ENCODE data around the gene CSN3.
"Not testable (repeated sequence)": the region's sequence is repeated elsewhere in the genome, so short reads cannot be mapped to it uniquely, and the experiment has no call there.

CSN3 gene, protein sequence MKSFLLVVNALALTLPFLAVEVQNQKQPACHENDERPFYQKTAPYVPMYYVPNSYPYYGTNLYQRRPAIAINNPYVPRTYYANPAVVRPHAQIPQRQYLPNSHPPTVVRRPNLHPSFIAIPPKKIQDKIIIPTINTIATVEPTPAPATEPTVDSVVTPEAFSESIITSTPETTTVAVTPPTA

DNA sequence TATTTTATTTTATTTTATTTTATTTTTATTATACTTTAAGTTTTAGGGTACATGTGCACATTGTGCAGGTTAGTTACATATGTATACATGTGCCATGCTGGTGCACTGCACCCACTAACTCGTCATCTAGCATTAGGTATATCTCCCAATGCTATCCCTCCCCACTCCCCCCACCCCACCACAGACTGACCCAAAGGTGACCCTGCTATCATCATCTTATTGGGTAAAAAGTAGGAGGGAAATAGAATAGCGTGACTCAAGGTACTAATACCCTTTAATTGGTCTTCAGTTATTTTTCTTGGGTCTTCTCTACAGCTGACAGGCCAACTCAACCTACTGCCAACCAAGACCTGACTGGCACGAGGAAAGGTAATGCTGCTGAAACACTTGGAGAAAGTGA lies at the start of gene CSN3:
Gene CSN3, plus strand, starts transcription at position 301 of the 400 bp plus-strand sequence. CDS start 2,223 bp downstream, outside the sequence.
- DNase-seq: not testable (repeated sequence)

DNA sequence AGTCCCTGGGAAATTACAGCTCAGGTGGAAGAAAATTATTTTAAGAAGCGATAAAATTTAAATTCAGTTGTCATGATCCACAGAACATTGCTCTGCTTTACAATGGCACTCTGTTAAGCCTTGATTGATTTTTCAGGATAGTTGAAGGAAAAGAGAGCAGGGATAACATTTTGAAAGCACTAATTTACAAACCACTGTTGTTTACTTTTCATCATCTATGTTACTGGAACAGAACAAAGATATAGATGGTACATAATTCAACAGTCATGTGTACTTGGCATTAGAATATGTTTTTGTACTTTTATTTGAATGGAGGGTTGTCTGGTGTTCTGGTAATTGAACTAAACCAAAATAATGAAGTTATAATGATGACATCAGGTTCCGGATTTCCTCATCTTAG lies 49.5 kb upstream of the CSN3 start:
- DNase-seq: no peak

DNA sequence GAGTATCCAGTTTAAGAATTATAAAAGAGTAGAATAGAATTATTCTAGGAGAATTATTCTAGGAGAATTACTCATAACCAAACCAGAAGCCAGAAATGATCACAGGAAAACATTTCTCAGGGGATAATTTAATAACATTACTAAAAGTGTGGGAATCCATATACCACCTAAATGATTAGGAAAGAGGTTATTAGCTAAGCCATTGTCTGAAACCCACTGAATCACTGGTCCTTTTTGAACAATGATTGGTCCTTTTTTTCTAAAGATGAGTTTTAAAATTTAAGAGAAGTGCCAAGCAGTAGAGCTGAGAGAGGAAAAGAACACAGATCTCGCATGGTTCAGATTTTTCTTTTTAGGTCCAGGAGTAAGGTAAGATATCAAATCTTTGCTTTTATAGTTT lies 47.0 kb upstream of the CSN3 start, which contains the start of gene ODAM:
Gene ODAM, plus strand, starts transcription at position 301 of the 400 bp plus-strand sequence. CDS start 819 bp downstream, outside the sequence.
- DNase-seq: no peak

DNA sequence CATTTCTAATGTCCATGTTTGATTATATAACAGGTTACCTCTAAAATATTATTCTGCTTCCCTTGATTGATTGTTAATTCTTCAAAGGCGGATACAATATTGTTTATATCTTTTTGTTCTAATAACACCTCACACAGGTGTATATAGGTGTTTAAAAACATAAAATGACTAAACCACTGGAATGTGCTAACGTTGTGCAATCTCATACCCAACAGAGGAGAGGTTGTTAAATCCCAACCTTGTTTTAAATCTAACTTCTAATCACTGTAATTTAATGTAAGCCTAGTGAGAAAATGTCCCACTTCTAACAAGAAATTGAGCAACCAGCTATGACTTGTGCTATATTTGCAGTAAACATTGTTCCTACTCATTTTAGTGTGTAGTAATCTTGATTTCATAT lies 45.5 kb upstream of the CSN3 start:
- no peak for DNase-seq

DNA sequence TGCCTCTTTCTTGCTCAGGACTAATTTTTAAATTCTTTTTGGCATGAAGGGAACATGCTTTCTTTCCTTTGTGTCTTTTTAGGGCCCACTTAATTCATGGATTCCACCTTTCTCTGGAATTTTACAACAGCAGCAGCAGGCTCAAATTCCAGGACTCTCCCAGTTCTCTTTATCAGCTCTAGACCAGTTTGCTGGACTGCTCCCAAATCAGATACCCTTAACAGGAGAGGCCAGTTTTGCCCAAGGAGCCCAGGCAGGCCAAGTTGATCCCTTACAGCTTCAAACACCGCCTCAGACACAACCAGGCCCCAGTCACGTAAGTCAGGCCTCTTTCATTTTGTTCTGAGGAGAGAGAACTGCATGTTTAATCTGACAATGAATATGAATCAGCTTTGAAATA lies 44.6 kb upstream of the CSN3 start:
- no peak for DNase-seq

DNA sequence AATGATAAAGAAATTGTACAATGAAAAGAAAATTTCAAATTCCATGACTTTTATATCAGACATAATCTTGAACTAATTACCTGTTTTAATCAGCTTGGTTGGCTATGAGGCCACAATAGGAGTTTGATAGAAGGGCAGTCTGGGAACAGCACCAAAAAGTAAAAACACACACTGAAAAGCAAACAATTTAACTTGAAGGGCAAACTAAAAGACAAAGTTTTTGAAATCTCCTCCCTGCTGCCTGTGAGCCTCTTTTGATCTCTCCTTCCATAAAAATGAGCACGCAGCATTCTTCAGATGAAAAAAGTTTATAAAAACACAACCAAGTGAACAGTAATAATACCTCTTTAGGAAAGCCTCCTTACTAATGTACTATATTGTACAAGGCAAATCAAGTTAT lies 38.8 kb upstream of the CSN3 start:
- DNase-seq: no peak

DNA sequence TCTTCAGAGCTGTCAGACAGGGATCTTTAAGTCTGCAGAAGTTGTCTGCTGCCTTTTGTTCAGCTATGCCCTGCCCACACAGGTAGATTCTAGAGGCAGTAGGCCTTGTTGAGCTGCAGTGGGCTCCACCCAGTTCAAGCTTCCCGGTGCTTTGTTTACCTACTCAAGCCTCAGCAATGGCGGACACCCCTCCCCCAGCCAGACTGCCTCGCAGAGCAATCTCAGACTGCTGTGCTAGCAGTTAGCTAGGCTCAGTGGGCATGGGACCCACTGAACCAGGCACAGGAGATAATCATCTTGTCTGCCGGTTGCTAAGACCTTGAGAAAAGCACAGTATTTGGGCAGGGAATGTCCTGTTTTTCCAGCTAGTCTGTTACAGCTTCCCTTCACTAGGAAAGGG lies 29.6 kb upstream of the CSN3 start:
- not testable (repeated sequence) for DNase-seq

DNA sequence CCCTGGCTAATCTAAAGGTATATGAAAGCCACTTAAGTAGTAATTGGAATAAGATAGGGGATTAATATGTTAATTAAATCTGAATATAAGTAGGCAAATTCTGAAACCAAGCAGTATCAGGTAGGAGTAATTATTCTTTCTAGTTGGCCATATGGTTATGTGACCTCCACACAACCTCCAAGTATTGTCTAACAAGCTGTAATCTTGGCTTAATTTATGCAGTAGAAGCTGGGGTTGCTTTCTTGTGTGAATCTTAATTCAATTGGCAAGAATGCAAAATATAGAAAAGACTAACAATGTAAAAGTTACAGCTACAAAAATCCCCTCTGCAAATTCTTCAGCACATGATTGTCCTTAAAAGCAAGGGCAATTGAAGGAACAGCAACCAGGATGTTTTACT lies 26.3 kb upstream of the CSN3 start:
- not testable (repeated sequence) for DNase-seq

DNA sequence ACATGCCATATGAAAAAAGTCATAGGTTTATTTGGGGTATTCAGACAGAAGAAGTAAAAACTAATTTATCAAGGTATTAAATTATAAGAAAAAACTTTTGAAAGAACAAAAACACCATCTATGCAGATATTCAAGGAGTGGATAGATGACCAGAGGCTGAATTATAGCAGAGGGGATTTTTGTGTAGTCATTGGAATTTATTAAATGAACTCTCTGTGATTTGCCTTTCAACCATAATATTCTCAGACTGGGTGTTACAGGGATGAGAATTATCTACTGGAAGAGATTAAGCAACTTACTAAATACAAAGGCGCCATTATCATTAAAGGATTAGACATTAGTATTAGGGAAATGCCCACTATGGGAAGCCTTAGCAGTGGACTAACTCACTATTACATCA lies 25.8 kb upstream of the CSN3 start:
- DNase-seq: not testable (repeated sequence)

DNA sequence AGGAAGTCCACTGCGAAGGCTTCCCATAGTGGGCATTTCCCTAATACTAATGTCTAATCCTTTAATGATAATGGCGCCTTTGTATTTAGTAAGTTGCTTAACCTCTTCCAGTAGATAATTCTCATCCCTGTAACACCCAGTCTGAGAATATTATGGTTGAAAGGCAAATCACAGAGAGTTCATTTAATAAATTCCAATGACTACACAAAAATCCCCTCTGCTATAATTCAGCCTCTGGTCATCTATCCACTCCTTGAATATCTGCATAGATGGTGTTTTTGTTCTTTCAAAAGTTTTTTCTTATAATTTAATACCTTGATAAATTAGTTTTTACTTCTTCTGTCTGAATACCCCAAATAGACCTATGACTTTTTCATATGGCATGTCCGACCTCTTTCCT lies 21.0 kb upstream of the CSN3 start:
- not testable (repeated sequence) for DNase-seq

DNA sequence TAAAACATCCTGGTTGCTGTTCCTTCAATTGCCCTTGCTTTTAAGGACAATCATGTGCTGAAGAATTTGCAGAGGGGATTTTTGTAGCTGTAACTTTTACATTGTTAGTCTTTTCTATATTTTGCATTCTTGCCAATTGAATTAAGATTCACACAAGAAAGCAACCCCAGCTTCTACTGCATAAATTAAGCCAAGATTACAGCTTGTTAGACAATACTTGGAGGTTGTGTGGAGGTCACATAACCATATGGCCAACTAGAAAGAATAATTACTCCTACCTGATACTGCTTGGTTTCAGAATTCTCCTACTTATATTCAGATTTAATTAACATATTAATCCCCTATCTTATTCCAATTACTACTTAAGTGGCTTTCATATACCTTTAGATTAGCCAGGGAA lies 20.6 kb upstream of the CSN3 start:
- not testable (repeated sequence) for DNase-seq

DNA sequence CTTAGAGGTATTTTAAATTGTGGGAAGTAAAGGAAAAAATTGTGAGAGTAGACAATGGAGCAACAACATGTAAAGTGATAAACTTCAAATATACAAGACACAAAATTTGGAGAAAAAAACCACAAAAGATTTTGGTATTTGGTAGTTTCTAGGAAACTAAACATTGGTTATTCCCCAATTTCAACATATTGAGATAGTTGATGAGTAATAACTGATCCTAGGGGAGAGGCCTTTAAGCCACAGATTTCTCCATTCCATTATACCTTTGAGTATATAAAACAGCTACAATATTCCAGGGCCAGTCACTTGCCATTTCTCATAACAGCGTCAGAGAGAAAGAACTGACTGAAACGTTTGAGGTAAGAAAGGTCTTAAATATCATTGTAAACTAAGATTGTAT lies 16.6 kb upstream of the CSN3 start, which contains the start of gene FDCSP:
Gene FDCSP, plus strand, starts transcription at position 301 of the 400 bp plus-strand sequence. CDS start 5,071 bp downstream, outside the sequence.
- DNase-seq: no peak

DNA sequence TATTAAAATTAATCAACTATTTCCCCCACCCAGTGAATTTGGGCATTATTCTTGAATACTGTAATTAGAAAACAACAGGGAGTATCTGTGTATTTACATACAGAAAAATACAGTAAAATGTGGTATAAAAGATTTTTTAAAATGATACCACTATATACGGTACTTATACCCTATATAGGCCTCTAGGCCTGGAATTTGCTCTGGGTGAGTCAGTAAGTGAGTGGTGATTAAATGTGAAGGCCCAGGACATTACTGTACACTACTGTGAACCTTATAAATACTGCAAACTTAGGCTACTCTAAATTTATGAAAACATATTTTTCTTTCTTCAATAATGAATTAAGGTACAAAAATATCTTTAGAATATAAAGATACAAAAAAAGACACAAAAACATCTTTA lies 6.3 kb upstream of the CSN3 start:
- no peak for DNase-seq

DNA sequence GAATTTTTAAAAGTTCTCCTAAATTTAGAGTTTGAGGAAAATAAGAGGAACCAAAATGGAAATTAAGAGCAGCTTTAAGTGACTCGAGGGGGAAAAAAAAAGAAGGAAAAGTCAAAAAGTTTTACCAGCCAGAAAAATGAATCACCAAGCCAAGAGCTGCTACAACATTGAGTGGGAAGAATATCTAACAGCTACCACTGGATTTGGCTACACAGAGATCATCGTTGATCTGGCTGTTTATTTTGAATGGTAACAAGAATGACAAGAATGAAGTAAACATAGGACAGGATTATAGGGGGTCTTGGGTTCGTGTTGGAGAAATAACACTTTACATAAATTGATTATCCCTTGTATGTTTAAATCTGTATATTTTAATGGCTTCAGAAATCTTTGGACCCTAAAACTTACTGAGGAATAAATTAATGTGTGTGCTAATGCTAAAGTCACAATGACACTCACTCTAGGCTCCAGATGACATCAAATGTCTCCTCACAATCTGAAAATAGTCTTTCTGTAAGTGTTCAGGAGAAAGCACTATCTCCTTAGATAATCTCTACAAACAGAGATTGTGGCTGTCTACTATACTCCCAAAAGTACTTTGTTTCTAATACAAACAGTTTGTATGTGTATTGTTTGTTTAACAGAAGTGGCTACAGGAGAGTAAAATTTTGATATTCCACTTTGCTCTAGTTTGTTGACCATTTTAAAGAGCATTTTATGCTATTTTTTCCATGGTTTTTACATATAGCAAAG lies 3.1 kb upstream of the CSN3 start:
- no peak for DNase-seq

DNA sequence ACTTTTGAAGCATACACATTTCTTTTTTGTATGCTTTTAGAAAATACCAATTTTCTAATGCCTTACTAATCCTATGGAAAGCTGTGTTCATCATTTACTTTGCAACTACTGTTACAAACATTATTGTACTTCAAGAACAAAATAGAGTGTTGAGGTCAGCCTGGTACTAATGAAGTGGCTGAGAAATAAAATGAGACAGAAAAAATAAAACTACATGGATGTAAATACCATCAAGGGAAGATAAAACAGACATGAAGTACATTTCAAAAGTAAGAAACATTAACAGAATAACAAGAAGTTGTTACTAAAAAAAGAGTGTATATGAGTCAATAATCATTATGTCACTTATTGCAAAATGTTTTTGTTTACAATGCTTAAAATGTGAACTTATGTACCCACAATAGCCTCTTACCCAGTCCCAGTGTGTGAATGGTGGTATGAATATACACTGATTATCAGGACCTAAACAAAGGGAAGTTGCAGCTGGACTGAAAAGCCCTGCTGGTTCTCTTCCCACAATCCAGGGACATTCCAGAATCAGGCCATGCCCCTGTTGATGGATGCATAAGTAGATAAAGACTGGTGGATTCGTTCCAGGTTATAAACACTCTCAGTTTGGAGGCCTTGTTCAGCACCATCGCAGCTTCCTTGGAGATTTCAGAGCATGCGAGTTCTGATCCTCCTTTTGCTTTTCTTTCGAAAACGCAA lies 2.4 kb upstream of the CSN3 start:
- no peak for DNase-seq

DNA sequence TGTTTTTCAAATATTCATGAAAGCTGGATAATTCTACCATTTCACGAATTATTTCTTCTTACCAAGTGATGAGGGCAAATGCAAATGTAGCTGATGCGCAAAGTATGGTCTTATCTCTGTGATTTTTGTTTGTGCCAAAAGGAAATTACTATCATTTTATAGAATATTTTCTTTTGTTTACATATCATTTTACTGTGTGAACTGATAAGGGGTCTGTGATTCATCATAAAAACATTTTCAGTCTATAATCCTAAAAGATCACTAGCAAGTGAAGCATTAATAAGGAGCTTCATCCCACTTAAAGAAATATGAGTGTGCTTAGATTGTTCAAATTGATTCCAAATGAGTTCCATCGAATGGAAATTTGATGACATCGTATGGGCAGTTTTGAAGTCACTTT lies 694 bp downstream of the CSN3 start:
- no peak for DNase-seq

DNA sequence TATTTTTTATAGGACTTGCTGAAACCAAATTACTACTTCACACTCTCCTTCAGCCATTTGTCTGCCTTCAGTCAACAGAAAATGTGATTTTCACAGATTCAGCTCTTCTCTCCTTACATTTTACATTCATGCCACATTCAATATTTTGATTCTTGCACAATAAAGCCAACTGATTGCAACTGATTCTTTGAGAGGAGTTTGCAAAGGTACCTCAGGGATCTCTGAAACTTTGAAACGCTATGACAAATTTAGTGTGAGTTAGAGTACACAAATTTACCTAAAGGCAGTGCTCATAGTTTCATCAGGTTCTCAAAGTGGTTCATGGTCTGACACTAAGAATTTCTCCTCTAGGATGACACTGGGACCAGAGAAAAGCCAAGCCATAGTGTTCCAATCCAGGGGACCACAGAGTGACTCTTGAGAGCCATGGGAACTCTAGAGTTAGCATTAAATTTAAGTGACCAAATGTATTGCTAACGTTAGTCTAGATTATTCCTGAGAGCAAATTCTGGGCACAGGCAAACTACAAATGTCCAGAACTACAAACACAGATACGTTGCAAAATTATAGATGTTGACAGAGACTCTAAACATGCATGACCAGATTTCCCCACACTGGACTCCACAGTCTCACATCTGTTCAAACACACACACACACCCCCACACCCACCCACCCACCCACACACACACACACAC lies 9.0 kb downstream of the CSN3 start:
- no peak for DNase-seq

DNA sequence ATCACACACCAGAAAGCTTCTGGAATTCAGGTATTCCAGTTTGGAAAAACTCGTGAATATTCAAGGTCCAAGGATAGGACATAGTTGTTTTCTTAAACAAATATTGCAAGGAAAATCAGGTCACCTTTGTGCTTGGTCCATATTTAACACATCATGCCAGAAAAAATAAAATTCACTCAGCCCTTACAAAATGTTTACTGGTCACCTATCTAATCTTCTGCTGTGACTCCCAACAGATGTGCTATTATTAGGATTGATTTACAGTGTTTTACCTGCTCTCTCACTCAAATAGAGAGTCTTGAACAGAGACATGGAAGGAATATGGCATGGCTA lies 9.5 kb downstream of the CSN3 start:
- DNase-seq: no peak

DNA sequence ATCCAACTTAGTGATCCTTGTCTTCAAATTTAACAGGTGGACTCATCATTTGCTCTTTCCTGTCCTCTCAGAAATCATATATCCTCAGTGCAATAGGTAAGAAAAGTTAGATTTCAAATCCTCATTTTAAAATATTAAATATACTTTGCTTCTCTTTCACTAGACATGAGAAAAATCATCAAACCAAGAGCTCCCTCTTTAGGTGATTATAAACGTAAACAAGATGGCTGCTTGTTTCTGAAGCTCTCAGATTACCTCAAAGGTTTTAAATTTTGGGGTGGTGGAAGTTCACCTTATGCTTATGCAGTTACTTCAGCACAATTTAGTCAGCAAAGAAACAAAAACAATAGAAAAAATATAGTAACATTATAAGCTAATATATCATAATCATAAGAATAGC lies 27.3 kb downstream of the CSN3 start:
- DNase-seq: no peak

DNA sequence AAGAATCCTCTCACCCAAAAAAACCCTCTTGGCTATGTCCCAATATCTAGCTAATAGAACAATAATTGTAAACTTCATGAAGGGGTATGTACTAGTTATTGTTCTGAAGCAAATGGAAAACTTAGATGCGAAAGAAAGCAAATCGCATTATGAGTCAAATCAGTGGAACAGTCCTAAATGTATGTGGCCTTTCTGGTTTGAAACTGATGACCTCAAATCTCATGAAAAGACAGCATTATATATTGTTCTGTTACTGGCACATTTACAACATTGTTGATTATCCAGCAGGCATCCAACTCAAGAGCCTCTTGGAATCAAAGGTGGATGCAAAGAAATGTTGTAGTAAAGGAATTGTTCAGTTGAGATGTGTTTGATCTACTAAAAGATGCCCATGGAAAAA lies 34.7 kb downstream of the CSN3 start:
- DNase-seq: no peak

DNA sequence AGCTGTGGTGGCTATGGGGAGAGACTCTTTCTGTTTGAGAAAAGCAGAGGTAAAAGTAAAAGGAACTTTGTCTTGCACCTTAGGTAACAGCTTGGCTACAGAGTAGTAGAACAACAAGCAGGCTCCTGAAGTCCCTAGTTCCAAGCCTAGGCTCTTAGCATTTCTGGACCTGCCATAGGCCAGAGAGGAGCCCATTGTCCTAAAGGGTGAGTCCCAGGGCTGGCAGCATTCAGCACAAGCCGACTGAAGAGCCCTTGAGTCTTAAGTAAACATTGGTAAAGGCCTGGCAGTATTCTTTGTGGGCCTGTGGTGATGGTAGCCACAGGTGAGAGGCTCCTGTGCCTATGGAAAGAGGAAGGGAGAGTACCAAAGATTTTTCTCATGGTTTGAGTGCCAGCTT lies 38.2 kb downstream of the CSN3 start:
- no peak for DNase-seq

DNA sequence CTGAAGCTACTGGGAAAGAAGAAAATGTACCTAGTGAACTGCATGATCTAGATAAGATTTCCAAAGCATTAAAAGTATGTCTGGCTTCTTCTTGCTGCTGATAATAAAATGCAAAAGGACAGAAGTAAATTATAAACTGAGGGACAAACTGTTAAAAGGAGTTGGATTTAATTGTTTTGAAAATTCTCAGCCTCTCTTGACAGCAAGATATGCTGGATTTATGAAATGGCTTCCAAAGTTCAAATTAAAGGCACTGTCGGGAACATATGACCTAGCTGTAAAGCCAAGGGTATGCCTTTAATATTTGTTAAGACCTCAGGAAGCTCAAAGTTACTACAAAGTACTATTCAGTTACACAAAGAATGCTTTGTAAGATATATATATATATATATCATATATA lies 46.3 kb downstream of the CSN3 start:
- DNase-seq: no peak

DNA sequence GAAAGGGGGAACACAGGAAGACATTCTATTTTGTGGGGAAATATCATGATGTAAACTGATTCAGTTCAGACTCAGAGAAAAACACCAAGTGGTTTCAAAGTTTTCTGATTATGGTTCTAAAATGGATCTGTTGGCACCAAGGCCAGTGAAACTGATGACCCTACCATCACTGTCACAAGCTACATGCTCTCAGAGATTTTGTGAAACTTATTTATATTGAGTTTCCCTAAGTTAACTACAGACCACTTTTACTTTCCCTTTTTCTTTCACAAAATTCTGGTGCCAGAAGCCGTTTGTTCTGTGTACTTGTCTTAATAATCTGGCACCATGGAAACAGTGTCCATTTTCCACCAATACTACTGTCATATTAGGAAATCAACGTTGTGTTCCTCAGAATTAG lies 48.9 kb downstream of the CSN3 start:
- no peak for DNase-seq

Measured in CD4-positive, alpha-beta T cell treated with Interleukin-17A for 4 hours (primary cell).